Cardiac fibroblast (primary cell): ENCODE measurements around the gene SPDYE2B.
"Not testable (repeated sequence)": the region's sequence is repeated elsewhere in the genome, so short reads cannot be mapped to it uniquely, and the experiment has no call there.

ENCODE experiments used
- DNase-seq, 2 donors: peaks; one replicate each; pipeline versions ENCODE4 v3.0.0 to v3.0.0-alpha.2; 2010; ENCODE audit warnings: low read depth in 2 of 2
- H3K4me3 ChIP-seq, 2 donors: replicated peaks in 1 of 2; 1 replicate in 1 of 2; 2 replicates in 1 of 2; pipeline ENCODE4 v1.5.1; 2011; ENCODE audit warnings: low read depth in 2 of 2, low read length in 2 of 2, mild to moderate bottlenecking in 2 of 2, moderate library complexity in 1 of 2

The SPDYE2B gene

GRCh38 chr7:102694008-102694407, 43.9 kb downstream of the SPDYE2B start:
- DNase-seq, H3K4me3 ChIP-seq: not testable (repeated sequence)

- DNase-seq: not testable (repeated sequence)
Measured at GRCh38 chr7:102695033-102695552, 45.0 kb downstream of the SPDYE2B start.

GRCh38 chr7:102696009-102696408, 45.9 kb downstream of the SPDYE2B start:
- DNase-seq, H3K4me3 ChIP-seq: not testable (repeated sequence)

More at GRCh38 chr7:102695033-102695552, 45.0 kb downstream of the SPDYE2B start:
- not testable (repeated sequence) for H3K4me3 ChIP-seq

GRCh38 chr7:102697642-102698512, 47.8 kb downstream of the SPDYE2B start:
- not testable (repeated sequence) for H3K4me3 ChIP-seq, DNase-seq

- DNase-seq, H3K4me3 ChIP-seq: not testable (repeated sequence)
Measured at GRCh38 chr7:102698962-102699750, 49.0 kb downstream of the SPDYE2B start.
